ENCODE measurements around the gene DCAF8L2. TPM values are rescaled to one million over a fixed set of nuclear protein-coding genes. Genes with fewer than 3 reads are reported as not detected.

Gene DCAF8L2
- total RNA-seq, 1 donor from 2014 or later, result not detected

Other genes starting within 250 kb of the DCAF8L2 start
- not detected in 2 replicates for gene PPP4R3C, start 127.0 kb upstream of the DCAF8L2 start, total RNA-seq
- gene MAGEB10, start 217.6 kb downstream of the DCAF8L2 start, total RNA-seq, result not detected in 2 replicates

Measured in myocyte (in vitro differentiated cells).